Stimulated activated CD4-positive, alpha-beta T cell treated with anti-CD3 and anti-CD28 coated beads, Interleukin-1b, Interleukin-23, amount 100 ng/mL, for 1 hour (primary cell): Measurements from ENCODE around the gene DROSHA.
"Not testable (repeated sequence)": the region's sequence is repeated elsewhere in the genome, so short reads cannot be mapped to it uniquely, and the experiment has no call there.

ENCODE experiments used
- DNase-seq, 2 donors: peaks; one replicate each; pipeline ENCODE4 v3.0.0-alpha.2; 2020; ENCODE audit warnings: low read depth in 2 of 2

DROSHA gene

DNA sequence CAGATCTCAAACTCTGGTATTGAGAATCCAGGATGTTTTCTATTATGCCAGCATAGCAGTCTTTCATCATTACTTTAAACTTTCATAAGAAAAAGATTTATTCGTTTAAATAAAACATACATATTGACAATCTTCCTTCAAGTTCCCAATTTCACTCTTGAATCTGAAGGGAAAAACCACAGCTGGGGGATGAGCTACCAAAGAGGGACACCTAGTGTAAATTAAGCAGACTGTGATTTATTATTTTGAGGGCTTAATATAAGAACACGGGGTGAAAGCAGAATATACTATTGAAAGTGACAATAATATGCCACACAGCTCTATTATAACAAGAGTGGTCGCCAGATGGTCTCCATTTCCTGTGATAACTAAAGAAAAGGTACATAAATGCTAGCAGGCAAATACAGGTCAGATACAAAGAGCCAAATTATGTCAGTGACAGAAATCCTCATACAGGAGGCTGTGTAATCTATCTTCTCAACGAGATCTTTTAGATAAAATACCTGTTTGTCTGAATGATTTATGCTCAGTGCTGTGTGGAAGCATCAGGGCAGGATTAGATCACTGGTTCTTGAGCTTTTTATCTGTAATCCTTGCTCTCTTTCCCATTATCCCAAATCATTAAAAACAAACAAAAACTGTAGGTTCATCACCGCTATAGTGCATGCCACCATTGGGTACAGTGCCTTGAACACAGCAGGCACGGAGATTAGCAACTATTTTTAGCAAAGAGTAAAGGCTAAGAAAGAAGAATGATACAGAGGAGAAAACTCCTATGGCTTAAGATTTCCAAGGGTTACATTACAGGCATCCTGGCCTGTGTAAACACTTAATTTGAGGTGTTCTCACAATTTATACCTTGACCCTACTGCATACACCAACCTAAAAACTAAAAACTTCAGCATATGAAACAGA lies 116.6 kb downstream of the DROSHA start:
- DNase-seq, result no peak

DNA sequence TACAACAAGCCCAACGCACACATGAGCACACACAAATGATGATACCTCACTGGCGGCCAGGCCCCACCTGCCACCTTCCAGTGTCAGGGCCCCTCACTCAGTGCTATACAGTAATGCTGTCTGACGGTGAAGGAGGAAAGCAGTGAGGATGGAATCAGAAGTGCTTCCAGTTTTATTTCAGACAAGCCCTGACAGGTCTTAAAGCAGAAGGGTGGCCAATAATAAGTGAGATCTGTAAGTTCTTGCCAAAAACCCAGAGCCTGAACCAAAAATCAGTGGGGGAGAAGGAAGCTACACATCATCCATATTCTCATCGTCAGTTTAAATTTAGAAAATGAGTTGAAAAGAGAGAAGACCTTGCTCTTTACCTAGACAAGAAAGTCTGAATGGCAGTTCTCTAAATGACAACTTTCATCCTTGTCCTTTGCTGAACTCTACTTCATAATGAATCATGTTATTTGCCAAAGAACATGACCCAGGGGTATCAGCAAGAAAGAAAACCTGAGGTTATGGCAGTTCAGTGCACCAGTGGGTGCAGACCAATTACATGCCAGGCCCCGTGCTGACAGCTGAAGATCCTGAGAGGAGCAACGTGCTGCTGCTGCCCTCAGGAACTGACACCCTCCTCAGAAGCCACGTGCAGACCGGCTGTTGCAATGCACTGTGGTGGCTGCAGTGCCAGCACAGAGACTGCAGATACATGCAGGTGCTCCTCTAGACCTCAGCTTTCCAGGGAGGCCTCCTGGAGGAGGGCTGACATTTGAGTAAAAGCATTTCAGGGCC lies 118.7 kb downstream of the DROSHA start:
- no peak for DNase-seq

- no peak for DNase-seq
Observed at GRCh38 chr5:31412324-31412723, 119.6 kb downstream of the DROSHA start.

DNA sequence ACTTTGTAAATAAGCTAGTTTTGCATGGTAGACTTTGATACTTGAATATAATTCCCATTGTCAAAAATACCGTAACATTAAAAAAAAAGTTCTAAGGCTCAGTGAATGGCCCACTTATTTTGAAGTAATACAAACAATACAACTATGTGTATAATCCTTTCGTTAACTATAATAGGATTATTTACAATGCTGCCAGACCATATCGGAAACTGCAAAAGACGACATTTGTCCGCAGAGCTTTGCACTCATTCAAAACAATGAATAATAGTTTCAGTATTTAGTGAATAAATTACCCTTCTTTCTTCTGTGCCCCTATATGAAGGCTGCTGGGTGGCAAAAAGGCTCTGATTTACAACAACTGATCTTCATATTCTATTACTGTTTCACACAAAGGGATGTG lies 121.8 kb downstream of the DROSHA start:
- no peak for DNase-seq

DNA sequence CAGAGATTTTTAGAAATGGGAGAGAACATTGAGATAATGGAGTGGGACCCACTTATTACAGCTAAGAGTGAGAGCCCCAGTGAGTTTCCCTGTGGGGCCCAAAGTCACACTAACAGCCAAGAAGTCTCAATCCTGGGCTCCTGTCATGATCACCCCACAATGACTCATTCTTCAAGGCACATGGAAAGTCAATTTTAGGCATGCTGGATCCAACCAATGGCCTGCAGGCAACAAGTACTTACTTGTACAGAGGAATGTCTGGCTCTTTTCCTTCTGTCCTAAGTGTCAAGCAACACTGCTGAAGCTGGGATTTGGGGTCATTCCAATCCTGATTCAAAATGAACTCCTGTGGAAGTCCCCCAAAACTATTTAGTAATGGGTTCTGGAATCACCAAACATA lies 123.1 kb downstream of the DROSHA start:
- DNase-seq, result no peak

- DNase-seq, result no peak
Observed at GRCh38 chr5:31407921-31408693, 123.8 kb downstream of the DROSHA start.

GRCh38 chr5:31404325-31404724 lies 127.6 kb downstream of the DROSHA start:
- DNase-seq, result no peak

GRCh38 chr5:31401691-31402090 lies 130.2 kb downstream of the DROSHA start:
- no peak for DNase-seq

DNA sequence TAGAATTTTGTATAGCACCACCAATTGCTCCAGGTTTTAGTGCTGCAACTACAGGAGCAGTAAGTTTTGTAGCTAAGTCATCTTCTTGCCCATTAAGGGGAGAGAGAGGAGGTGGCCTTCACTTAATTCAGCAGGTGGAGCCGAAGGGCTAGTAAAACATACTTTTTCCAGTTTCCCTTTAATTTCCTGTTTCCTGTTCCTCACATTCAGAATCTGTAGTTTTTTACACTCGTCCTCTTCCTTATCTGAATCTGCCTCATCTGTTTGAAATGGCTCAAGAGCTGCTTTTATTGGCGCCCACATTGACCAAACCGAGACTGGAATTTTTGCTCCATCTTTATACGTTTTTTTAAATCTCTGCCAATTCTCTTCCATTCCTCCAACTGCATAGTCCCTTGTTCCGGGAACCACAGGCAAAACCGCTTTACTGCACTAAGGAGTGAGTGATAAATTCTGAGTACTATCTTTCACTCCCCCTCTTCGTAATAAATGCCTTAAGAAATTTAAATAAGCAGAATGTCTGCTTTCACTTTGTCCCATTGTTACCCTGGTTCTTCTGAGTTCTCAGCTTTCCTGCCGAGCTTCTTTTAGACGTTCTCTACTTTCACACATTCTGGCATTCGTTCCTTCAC lies 133.9 kb downstream of the DROSHA start:
- no peak for DNase-seq

- no peak for DNase-seq
Observed at GRCh38 chr5:31396611-31397295, 135.1 kb downstream of the DROSHA start.

DNA sequence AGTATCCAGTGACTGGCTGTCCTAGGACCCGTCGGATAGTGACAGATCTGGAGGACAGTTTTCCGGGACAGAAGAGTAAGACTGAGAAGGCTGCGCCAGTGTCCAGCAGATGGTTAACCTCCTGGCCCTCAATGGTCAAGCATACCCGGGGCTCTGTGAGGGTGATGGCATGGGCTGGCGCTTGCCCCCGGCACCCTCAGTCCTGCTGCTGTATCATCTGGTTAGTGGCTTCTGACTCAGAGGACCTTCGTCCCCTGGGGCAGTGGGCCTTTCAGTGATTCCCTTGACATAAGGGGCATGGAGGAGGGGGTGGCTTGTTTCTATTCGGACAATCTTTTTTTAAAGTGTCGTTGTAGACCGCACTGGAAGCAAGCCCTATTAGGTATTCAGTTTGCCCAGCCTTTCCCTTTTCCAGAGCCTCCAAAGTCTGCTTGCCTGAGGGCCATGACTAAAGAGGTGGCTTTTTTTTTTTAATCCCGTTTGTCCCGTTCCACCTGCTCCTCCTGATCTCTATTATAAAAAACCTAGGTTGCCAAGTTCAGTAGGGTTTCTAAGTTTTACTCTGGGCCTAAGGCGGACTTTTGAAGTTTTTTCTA lies 136.3 kb downstream of the DROSHA start:
- not testable (repeated sequence) for DNase-seq

DNA sequence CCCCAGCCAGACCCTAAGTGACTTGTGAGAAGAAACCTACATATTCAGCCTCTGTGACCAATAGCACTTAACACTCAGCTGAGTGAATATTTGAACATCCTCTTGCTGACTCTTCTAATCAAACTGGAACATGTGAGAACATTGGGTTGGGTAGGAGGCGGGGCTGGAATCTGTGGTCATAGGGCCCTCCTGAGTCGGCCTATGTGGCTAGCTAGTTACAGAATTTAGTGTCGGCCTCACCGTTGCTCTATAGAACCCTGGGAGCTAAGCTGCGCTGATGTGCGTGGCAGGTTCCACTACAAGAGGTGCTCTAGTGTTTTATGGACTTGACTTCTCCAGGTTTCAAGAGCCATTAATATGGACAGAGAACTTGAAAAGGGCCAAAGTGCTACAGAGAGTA lies 138.8 kb downstream of the DROSHA start:
- no peak for DNase-seq

GRCh38 chr5:31392061-31392460 lies 139.8 kb downstream of the DROSHA start:
- no peak for DNase-seq

DNA sequence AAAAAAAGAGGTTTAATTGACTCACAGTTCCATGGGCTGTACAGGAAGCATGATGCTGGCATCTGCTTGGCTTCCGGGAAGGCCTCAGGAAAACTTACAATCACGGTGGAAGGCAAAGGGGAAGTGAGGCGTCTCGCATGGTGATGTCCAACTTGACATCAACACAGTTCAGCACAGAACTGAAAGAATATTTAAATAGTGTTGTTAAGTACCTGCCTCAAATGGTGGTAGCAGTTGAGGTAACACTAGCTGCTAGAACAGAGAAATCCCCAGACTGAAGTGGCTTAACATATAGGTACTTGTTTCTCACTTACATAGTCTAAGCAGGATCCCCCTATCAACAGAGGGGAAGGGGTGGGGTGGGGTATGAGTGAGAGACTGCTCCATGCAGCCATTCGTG lies 141.6 kb downstream of the DROSHA start:
- DNase-seq, result no peak

GRCh38 chr5:31385774-31386537 lies 145.9 kb downstream of the DROSHA start:
- no peak for DNase-seq

DNA sequence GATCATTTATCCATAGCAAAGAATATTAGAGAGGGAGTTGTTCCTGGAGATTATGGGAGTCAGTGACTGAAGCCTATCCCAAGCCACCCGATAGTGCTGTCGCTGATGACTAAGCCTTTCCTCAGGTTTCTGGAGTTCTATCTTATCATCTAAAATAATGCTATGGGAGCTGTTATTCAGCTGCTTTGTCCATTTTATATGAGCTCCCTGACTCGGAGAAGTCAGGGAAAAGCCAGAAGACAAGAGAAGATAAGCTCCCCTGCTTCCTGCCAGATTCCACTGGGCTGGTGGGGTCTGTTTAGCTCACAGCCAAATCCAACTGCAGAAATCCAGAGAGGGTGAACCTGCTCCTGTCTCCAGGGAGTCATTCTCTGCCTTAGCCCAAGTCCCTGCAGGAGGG lies 148.2 kb downstream of the DROSHA start:
- DNase-seq, result no peak

GRCh38 chr5:31382051-31382878 lies 149.6 kb downstream of the DROSHA start:
- DNase-seq, result no peak

- no peak for DNase-seq
Observed at GRCh38 chr5:31381299-31381698, 150.6 kb downstream of the DROSHA start.

DNA sequence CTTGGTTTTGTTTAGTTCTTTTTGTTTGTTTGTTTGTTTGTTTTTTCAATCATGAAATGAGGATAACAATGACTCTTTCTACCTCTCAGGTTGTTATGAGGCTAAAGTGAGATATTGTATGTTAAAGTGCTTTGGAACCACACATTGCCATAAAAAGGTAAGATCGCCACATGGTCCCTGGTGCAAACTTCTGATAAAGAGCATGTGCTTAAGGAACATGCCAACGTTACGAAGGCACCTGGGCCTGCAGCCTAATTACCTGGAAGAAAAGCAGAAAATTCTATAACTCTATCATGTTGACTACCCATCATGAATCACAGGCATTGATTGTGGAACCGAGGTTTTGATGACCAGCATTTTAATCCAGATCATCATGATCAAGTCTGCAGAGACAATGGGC lies 151.8 kb downstream of the DROSHA start:
- no peak for DNase-seq
